Mucosa of rectum (tissue), 2 donors: ENCODE data around the gene SAMM50.
"Not testable (repeated sequence)": the region's sequence is repeated elsewhere in the genome, so short reads cannot be mapped to it uniquely, and the experiment has no call there.

Source experiments
- H3K27ac ChIP-seq, 2 donors: one replicate each; pipeline ENCODE4 v1.7.0; 2013; ENCODE audit warnings: inconsistent platforms in 2 of 2, low read depth in 2 of 2, low read length in 2 of 2
- H3K27me3 ChIP-seq, 2 donors: one replicate each; pipeline ENCODE4 v1.7.0; 2013; ENCODE audit warnings: low read length in 2 of 2; ENCODE audit not compliant: control insufficient read depth in 2 of 2, insufficient read depth in 2 of 2
- H3K36me3 ChIP-seq, 2 donors: one replicate each; pipeline ENCODE4 v1.7.0; 2013; ENCODE audit warnings: low read length in 2 of 2; ENCODE audit not compliant: control insufficient read depth in 2 of 2, insufficient read depth in 2 of 2
- H3K4me1 ChIP-seq, 2 donors: one replicate each; pipeline ENCODE4 v1.7.0; 2013; ENCODE audit warnings: low read length in 2 of 2, mild to moderate bottlenecking in 1 of 2; ENCODE audit not compliant: control insufficient read depth in 2 of 2, insufficient read depth in 2 of 2
- H3K4me3 ChIP-seq, 2 donors: one replicate each; pipeline ENCODE4 v1.7.0; 2013; ENCODE audit warnings: low read length in 2 of 2
- H3K9ac ChIP-seq, 2 donors: one replicate each; pipeline ENCODE4 v1.7.0; 2013; ENCODE audit warnings: low read length in 2 of 2, low read depth in 1 of 2, mild to moderate bottlenecking in 1 of 2
- H3K9me3 ChIP-seq, 2 donors: one replicate each; pipeline ENCODE4 v1.7.0; 2013; ENCODE audit warnings: low read length in 2 of 2; ENCODE audit not compliant: control insufficient read depth in 2 of 2
- donor health status: healthy.
- donor health status: Normal muscosa, but diverticular disease.

The SAMM50 gene

GRCh38 chr22:44012591-44012990, 57.3 kb downstream of the SAMM50 start:
- no peaks in the 10 kb centered on the region for H3K27me3 ChIP-seq
- no peak overlapping the region for H3K4me3 ChIP-seq
- no peaks in the 10 kb centered on the region for H3K4me1 ChIP-seq
- peak overlapping the region in 1 of 2 donors; percentile 32 for H3K27ac ChIP-seq
- H3K9me3 ChIP-seq, result no peaks in the 10 kb centered on the region
- no peak overlapping the region for H3K9ac ChIP-seq
- no peaks in the 10 kb centered on the region for H3K36me3 ChIP-seq

- Histone ChIP-seq H3K36me3 (no peaks in the 10 kb centered on the region), H3K9me3 (no peaks in the 10 kb centered on the region), H3K9ac (no peak overlapping the region), H3K27me3 (no peaks in the 10 kb centered on the region), H3K4me1 (no peaks in the 10 kb centered on the region), H3K27ac (no peak overlapping the region), H3K4me3 (no peak overlapping the region)
Measured at GRCh38 chr22:44014241-44014640, 59.0 kb downstream of the SAMM50 start.

GRCh38 chr22:44016586-44016985, 61.3 kb downstream of the SAMM50 start:
- not testable (repeated sequence) for H3K4me1 ChIP-seq, H3K4me3 ChIP-seq, H3K27me3 ChIP-seq, H3K27ac ChIP-seq, H3K9me3 ChIP-seq, H3K36me3 ChIP-seq, H3K9ac ChIP-seq

GRCh38 chr22:44018594-44018993, 63.4 kb downstream of the SAMM50 start:
- Histone ChIP-seq H3K27me3 (peaks cover 0 to 2% of the 10 kb centered on the region in 2 donors), H3K36me3 (no peaks in the 10 kb centered on the region), H3K4me3 (no peak overlapping the region), H3K27ac (no peak overlapping the region), H3K9me3 (no peaks in the 10 kb centered on the region), H3K4me1 (peaks cover 0 to 1% of the 10 kb centered on the region in 2 donors), H3K9ac (no peak overlapping the region)

- no peaks in the 10 kb centered on the region for H3K36me3 ChIP-seq
- peaks cover 0 to 3% of the 10 kb centered on the region in 2 donors for H3K27me3 ChIP-seq
- peaks cover 0 to 2% of the 10 kb centered on the region in 2 donors for H3K4me1 ChIP-seq
- no peak overlapping the region for H3K4me3 ChIP-seq
- H3K9ac ChIP-seq, result no peak overlapping the region
- no peak overlapping the region for H3K27ac ChIP-seq
- no peaks in the 10 kb centered on the region for H3K9me3 ChIP-seq
Measured at GRCh38 chr22:44019416-44019815, 64.2 kb downstream of the SAMM50 start.

- H3K36me3 ChIP-seq, result no peaks in the 10 kb centered on the region
- peaks cover 0 to 3% of the 10 kb centered on the region in 2 donors for H3K27me3 ChIP-seq
- no peak overlapping the region for H3K9ac ChIP-seq
- H3K4me3 ChIP-seq, result no peak overlapping the region
- no peaks in the 10 kb centered on the region for H3K9me3 ChIP-seq
- no peak overlapping the region for H3K27ac ChIP-seq
- peaks cover 0 to 2% of the 10 kb centered on the region in 2 donors for H3K4me1 ChIP-seq
Measured at GRCh38 chr22:44019846-44020245, 64.6 kb downstream of the SAMM50 start.

- Histone ChIP-seq H3K9ac (no peak overlapping the region), H3K36me3 (no peaks in the 10 kb centered on the region), H3K4me3 (no peak overlapping the region), H3K27ac (no peak overlapping the region), H3K27me3 (peaks cover 0 to 3% of the 10 kb centered on the region in 2 donors), H3K9me3 (no peaks in the 10 kb centered on the region), H3K4me1 (peaks cover 2 to 3% of the 10 kb centered on the region in 2 donors)
Measured at GRCh38 chr22:44020981-44021380, 65.7 kb downstream of the SAMM50 start.

GRCh38 chr22:44023404-44024287, 68.4 kb downstream of the SAMM50 start:
- H3K27ac ChIP-seq, result peak overlapping the region; percentile 55 to 70

GRCh38 chr22:44024288-44024921, 69.2 kb downstream of the SAMM50 start, which contains the start of gene PARVB:
TSS of gene PARVB (plus strand) at chr22:44024302. CDS start at chr22:44024340, 38 bp downstream.
- peak within 1 kb of the TSS; percentile 62 to 68 for H3K4me3 ChIP-seq
- peaks cover 0 to 3% of the 10 kb centered on the region in 2 donors for H3K27me3 ChIP-seq
- no peaks in the 10 kb centered on the region for H3K9me3 ChIP-seq
- H3K4me1 ChIP-seq, result peaks cover 2 to 11% of the 10 kb centered on the region in 2 donors
- H3K27ac ChIP-seq, result peak within 1 kb of the TSS; percentile 79 to 87
- no peaks in the 10 kb centered on the region for H3K36me3 ChIP-seq
- H3K9ac ChIP-seq, result peak within 1 kb of the TSS; percentile 63 to 68

More at GRCh38 chr22:44023404-44024287, 68.4 kb downstream of the SAMM50 start:
- Histone ChIP-seq H3K27me3 (peaks cover 0 to 3% of the 10 kb centered on the region in 2 donors), H3K4me3 (peak overlapping the region; percentile 62 to 68), H3K9me3 (no peaks in the 10 kb centered on the region), H3K4me1 (peaks cover 2 to 11% of the 10 kb centered on the region in 2 donors), H3K36me3 (no peaks in the 10 kb centered on the region), H3K9ac (peak overlapping the region; percentile 63)
